ENCODE measurements around the gene RHO.

RHO gene

GRCh38 chr3:129583289-129583688 lies 54.9 kb downstream of the RHO start:
- H3K27ac ChIP-seq (ENCODE audit: low read depth in 2 of 2, low read length in 2 of 2), result no peak overlapping the region
- no peaks in the 10 kb centered on the region for H3K9me3 ChIP-seq (ENCODE audit: control insufficient read depth in 2 of 2, low read length in 2 of 2)
- peaks cover 0 to 4% of the 10 kb centered on the region in 2 donors for H3K4me1 ChIP-seq (ENCODE audit: control insufficient read depth in 2 of 2, insufficient read depth in 2 of 2, low read length in 2 of 2)
- H3K4me3 ChIP-seq (ENCODE audit: low read length in 2 of 2), result no peak overlapping the region
- H3K27me3 ChIP-seq (ENCODE audit: control insufficient read depth in 2 of 2, insufficient read depth in 2 of 2, low read length in 2 of 2), result no peaks in the 10 kb centered on the region
- no peak overlapping the region for H3K9ac ChIP-seq (ENCODE audit: low read depth in 1 of 2, low read length in 2 of 2)
- peaks cover 0 to 8% of the 10 kb centered on the region in 2 donors for H3K36me3 ChIP-seq (ENCODE audit: control insufficient read depth in 2 of 2, insufficient read depth in 2 of 2, low read length in 2 of 2)

GRCh38 chr3:129584631-129585030 lies 56.2 kb downstream of the RHO start:
- H3K27ac ChIP-seq (ENCODE audit: low read depth in 2 of 2, low read length in 2 of 2), result no peak overlapping the region
- no peaks in the 10 kb centered on the region for H3K27me3 ChIP-seq (ENCODE audit: control insufficient read depth in 2 of 2, insufficient read depth in 2 of 2, low read length in 2 of 2)
- H3K36me3 ChIP-seq (ENCODE audit: control insufficient read depth in 2 of 2, insufficient read depth in 2 of 2, low read length in 2 of 2), result peaks cover 0 to 8% of the 10 kb centered on the region in 2 donors
- no peak overlapping the region for H3K4me3 ChIP-seq (ENCODE audit: low read length in 2 of 2)
- peaks cover 0 to 3% of the 10 kb centered on the region in 2 donors for H3K4me1 ChIP-seq (ENCODE audit: control insufficient read depth in 2 of 2, insufficient read depth in 2 of 2, low read length in 2 of 2)
- no peaks in the 10 kb centered on the region for H3K9me3 ChIP-seq (ENCODE audit: control insufficient read depth in 2 of 2, low read length in 2 of 2)
- no peak overlapping the region for H3K9ac ChIP-seq (ENCODE audit: low read depth in 1 of 2, low read length in 2 of 2)
